Heart left ventricle (tissue), 16 donors: ENCODE results near the gene AK3. TPM values are rescaled to one million over a fixed set of nuclear protein-coding genes. Genes with fewer than 3 reads are reported as not detected.
A peak's percentile ranks its signal among the peaks of the same experiment; 100 is the strongest.
"Not testable (repeated sequence)": the region's sequence is repeated elsewhere in the genome, so short reads cannot be mapped to it uniquely, and the experiment has no call there.

Experiments used
- ATAC-seq, 4 donors: fragments of 200-7000 bp; cut with Tn5 transposase; one replicate each; pipeline ENCODE4 v1.9.1; 2020 to 2022; ENCODE audit warnings: moderate library complexity in 4 of 4, mild to moderate bottlenecking in 3 of 4, moderate number of reproducible peaks in 1 of 4
- DNase-seq, 5 donors: peaks; one replicate each; pipeline ENCODE4 v3.0.0-alpha.2; 2020
- H3K27ac ChIP-seq, 12 donors: fragments of 200-600 bp; sonication (generic) in 4 of 12; one replicate each; pipeline versions ENCODE4 v1.5.0 to v1.8.0; 2016 to 2022; ENCODE audit warnings: mild to moderate bottlenecking in 2 of 12
- H3K27me3 ChIP-seq, 9 donors: fragments of 200-600 bp; sonication (generic) in 2 of 9; one replicate each; pipeline versions ENCODE4 v1.5.1 to v1.8.0; 2016 to 2022; ENCODE audit warnings: mild to moderate bottlenecking in 3 of 9
- H3K36me3 ChIP-seq, 9 donors: fragments of 200-600 bp; sonication (generic) in 2 of 9; one replicate each; pipeline versions ENCODE4 v1.5.0 to v1.8.0; 2018 to 2022; ENCODE audit warnings: mild to moderate bottlenecking in 2 of 9
- H3K4me1 ChIP-seq, 12 donors: fragments of 200-600 bp; sonication (generic) in 4 of 12; one replicate each; pipeline versions ENCODE4 v1.5.0 to v1.8.0; 2016 to 2022; ENCODE audit warnings: mild to moderate bottlenecking in 3 of 12
- H3K4me3 ChIP-seq, 12 donors: fragments of 200-600 bp; sonication (generic) in 4 of 12; one replicate each; pipeline versions ENCODE4 v1.5.0 to v1.8.0; 2017 to 2022; ENCODE audit warnings: mild to moderate bottlenecking in 9 of 12, moderate library complexity in 4 of 12
- H3K9me3 ChIP-seq, 12 donors: fragments of 200-600 bp; sonication (generic) in 4 of 12; one replicate each; pipeline versions ENCODE4 v1.5.0 to v1.8.0; 2016 to 2022; ENCODE audit warnings: mild to moderate bottlenecking in 1 of 12
- CTCF ChIP-seq, 12 donors: fragments of 200-600 bp; sonication (generic) in 4 of 12; IDR thresholded peaks; one replicate each; pipeline versions ENCODE4 v1.5.0 to v1.8.0; 2018 to 2022; ENCODE audit warnings: antibody characterized with exemption in 12 of 12, mild to moderate bottlenecking in 5 of 12
- POLR2A ChIP-seq, 2 donors: fragments of 450-650 bp; IDR thresholded peaks; one replicate each; pipeline ENCODE4 v1.6.1; 2017; ENCODE audit warnings: antibody characterized with exemption in 2 of 2, mild to moderate bottlenecking in 2 of 2, moderate library complexity in 2 of 2
- WGBS, 4 donors: extraction: QIAGEN DNeasy Blood & Tissue Kit in 2 of 4; methylation state at CpG; one replicate each; pipeline versions ENCODE4 v1.1.5 to v1.1.7; 2013 to 2018; 5-methylcytosine and 5-hydroxymethylcytosine counted together
- intact Hi-C, 10 donors: fragments of 100-400 bp; cut with DNase I; formaldehyde crosslinking; loops; one replicate each; pipeline versions ENCODE4 v1.11.1 to v1.14.2; 2022
- polyA plus RNA-seq, 2 donors: library from polyadenylated mRNA; stranded (reverse); fragments of 200-250 nt; gene quantifications; one replicate each; pipeline ENCODE4 v1.2.3, GENCODE V29; 2013
- total RNA-seq, 9 donors: library from RNA; depleted of rRNA in 2 of 9; stranded (reverse); fragments of >200 nt in 2 of 9; fragmentation: NEBNext Ultra II Directional in 3 of 9; extraction: Animal tissue kit (Norgen Biotek cat#: 25700) in 3 of 9; gene quantifications; one replicate each; pipeline versions ENCODE4 v1.1.0 to v1.2.4, GENCODE V29; 2016 to 2023
- donor health status: ischemic (EF 13 %, LVEDD 7.1; RV severe dilation, severe dysfunction).
- donor health status: healthy with polysubstance abuse.
- donor health status: DM: no; HTN: yes; CAD: no.
- donor health status: DM: no; HTN: no; CAD: no.
- donor health status: ischemic (EF 25% LVEDD 6.9; RV normal size, moderate dysfunction).
- donor health status: ischemic (EF 25% LVEDD 5.7; RV mildly dilated, moderate dysfunction).
- donor health status: healthy.
- donor health status: DM: yes; HTN: yes; CAD: no.
- donor health status: ischemic (EF 35%, LVEDD 5.7; RV mildly dilated, moderate dysfunction).
- donor health status: nonischemic (EF 11% LVEDD 7.7; RV severe dilation, severe dysfunction).
- donor health status: DM: yes; HTN: yes; CAD: no.
- donor health status: PGD.
- donor health status: ischemic (EF 29% LVEDD 5.4; RV normal size, mild dysfunction).
- donor health status: nonischemic (EF 23%, LVEDD 6.1; RV moderate dilation, normal function).

The AK3 gene
- total and polyA plus RNA-seq, 11 donors = 47.8 to 231 (median 149) TPM

DNA sequence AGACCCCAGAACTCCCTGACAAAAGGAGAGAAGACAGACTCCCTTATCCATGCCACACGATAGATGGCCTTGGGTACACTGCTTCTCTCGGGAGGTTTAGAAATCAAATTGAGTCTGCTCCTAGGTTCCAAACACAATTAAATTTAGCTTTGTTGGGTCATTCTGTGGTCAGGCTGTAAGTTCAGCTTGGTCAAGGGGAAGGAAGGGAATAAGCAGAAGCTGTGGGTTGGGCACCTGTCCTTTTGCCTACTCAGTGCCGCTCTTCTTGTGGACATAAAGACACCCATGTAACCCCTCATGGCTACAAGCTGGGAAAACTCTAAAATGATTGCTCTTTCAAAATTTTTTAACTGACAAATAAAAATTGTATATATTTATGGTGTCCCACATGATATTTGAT is 19.1 kb upstream of the AK3 start:
- Histone ChIP-seq H3K27ac (peak overlapping the region in 1 of 12 donors; percentile 52), H3K36me3 (no peaks in the 10 kb centered on the region), H3K4me1 (peaks cover 0 to 45% (median 11%) of the 10 kb centered on the region in 12 donors), H3K9me3 (no peaks in the 10 kb centered on the region), H3K4me3 (no peak overlapping the region), H3K27me3 (no peaks in the 10 kb centered on the region)
- no peak for DNase-seq
- no peak for TF ChIP-seq CTCF (IDR thresholded peaks at IDR 0.05)
- no peak for TF ChIP-seq POLR2A (IDR thresholded peaks at IDR 0.05)
- intact Hi-C loops = loop anchor here in 9 of 10 donors (2.0 to 10.0 kb wide), 13 partner anchors 37 to 842 kb away; partner anchors contain the start of genes JAK2 (in 4 of the 9) and PLGRKT (in 2 of the 9)
- peak in 2 of 4 donors; percentile 63 to 71 for ATAC-seq
- 76 to 87% (median 84%) methylated on average over 3 of the region's 3 CpGs for WGBS, 4 donors

GRCh38 chr9:4756420-4756819 is 15.4 kb upstream of the AK3 start:
- H3K4me3 ChIP-seq = no peak overlapping the region
- ATAC-seq (no peak), DNase-seq (no peak)
- H3K27ac ChIP-seq = no peak overlapping the region
- H3K4me1 ChIP-seq = peaks cover 0 to 21% (median 0%) of the 10 kb centered on the region in 12 donors
- H3K27me3 ChIP-seq = no peaks in the 10 kb centered on the region
- no peaks in the 10 kb centered on the region for H3K9me3 ChIP-seq
- H3K36me3 ChIP-seq = no peaks in the 10 kb centered on the region
- intact Hi-C loops = loop anchor here in 5 of 10 donors (5.0 to 10.0 kb wide), 5 partner anchors 41 to 841 kb away; no protein-coding TSS in a partner anchor
- 52 to 61% (median 58%) methylated on average over 4 of the region's 4 CpGs for WGBS, 4 donors
- TF ChIP-seq POLR2A (IDR thresholded peaks at IDR 0.05) (no peak), CTCF (IDR thresholded peaks at IDR 0.05) (no peak)

DNA sequence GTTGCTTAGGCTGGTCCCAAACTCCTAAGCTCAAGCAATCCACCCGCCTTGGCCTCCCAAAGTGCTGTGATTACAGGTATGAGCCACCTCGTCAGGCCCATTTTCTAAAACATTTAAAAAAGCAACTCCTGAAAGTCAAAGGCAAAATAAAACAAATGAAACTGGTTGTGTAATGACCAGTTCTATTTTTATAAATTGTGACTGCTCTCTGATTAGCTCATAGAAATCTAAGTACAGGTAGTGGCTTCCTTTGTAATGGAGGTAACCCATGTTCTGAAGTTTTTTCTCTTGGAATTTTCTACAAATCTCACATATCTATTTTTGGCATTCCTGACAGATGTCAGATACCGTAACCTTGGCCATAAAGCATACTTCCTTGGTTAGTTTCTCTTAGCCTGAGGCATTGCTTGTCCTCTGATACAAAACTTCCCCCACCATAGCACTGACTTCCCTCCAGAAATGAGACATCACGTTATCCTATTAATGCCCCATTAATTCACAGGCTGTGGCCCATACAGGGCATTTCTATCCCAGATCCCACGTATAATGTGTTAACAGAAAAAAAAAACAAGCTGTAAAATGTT is 14.1 kb upstream of the AK3 start:
- Histone ChIP-seq H3K27ac (no peak overlapping the region), H3K27me3 (no peaks in the 10 kb centered on the region), H3K4me3 (no peak overlapping the region), H3K36me3 (no peaks in the 10 kb centered on the region), H3K9me3 (no peaks in the 10 kb centered on the region), H3K4me1 (peaks cover 0 to 15% (median 0%) of the 10 kb centered on the region in 12 donors)
- intact Hi-C loops = loop anchor here in 5 of 10 donors (5.0 to 10.0 kb wide), 5 partner anchors 42 to 842 kb away; no protein-coding TSS in a partner anchor
- TF ChIP-seq CTCF (IDR thresholded peaks at IDR 0.05) (no peak), POLR2A (IDR thresholded peaks at IDR 0.05) (no peak)
- DNase-seq (no peak), ATAC-seq (no peak)
- WGBS, 4 donors = 62 to 70% (median 65%) methylated on average over 5 of the region's 5 CpGs

- H3K27ac ChIP-seq, H3K27me3 ChIP-seq, H3K9me3 ChIP-seq, H3K36me3 ChIP-seq, ATAC-seq, H3K4me3 ChIP-seq, DNase-seq: not testable (repeated sequence)
- peaks cover 0 to 15% (median 0%) of the 10 kb centered on the region in 12 donors for H3K4me1 ChIP-seq
- intact Hi-C loops = loop anchor here in 2 of 10 donors (10.0 kb wide), 3 partner anchors 150 to 840 kb away; no protein-coding TSS in a partner anchor
Measured at GRCh38 chr9:4754530-4754929, 13.5 kb upstream of the AK3 start.
